Naive B cell (primary cell): ENCODE measurements around the gene OR2T2. TPM values are rescaled to one million over a fixed set of nuclear protein-coding genes. Genes with fewer than 3 reads are reported as not detected.
"Not testable (repeated sequence)": the region's sequence is repeated elsewhere in the genome, so short reads cannot be mapped to it uniquely, and the experiment has no call there.

Experiments
- ATAC-seq, 2 donors: fragments of 150-1000 bp; cut with Tn5 transposase; 2 replicates each; pipeline ENCODE4 v1.10.0; 2021; ENCODE audit warnings: low read depth in 2 of 2, mild to moderate bottlenecking in 2 of 2, moderate library complexity in 2 of 2
- DNase-seq: peaks from one replicate; pipeline ENCODE4 v3.0.0; 2022
- H3K27ac Mint-ChIP-seq, 6 donors: one replicate each; pipeline ENCODE4 v1.8.0; 2020 to 2022; ENCODE audit warnings: mild to moderate bottlenecking in 6 of 6, mixed read lengths in 6 of 6, moderate library complexity in 5 of 6, inconsistent platforms in 2 of 6
- H3K27me3 Mint-ChIP-seq, 3 donors: one replicate each; pipeline ENCODE4 v1.8.0; 2021 to 2022; ENCODE audit warnings: mixed read lengths in 3 of 3, mild to moderate bottlenecking in 1 of 3
- H3K36me3 Mint-ChIP-seq, 2 donors: one replicate each; pipeline ENCODE4 v1.8.0; 2020 to 2022; ENCODE audit warnings: mixed read lengths in 2 of 2, inconsistent platforms in 1 of 2, mild to moderate bottlenecking in 1 of 2
- H3K4me1 Mint-ChIP-seq, 3 donors: one replicate each; pipeline ENCODE4 v1.8.0; 2020 to 2022; ENCODE audit warnings: mixed read lengths in 3 of 3, inconsistent platforms in 1 of 3, mild to moderate bottlenecking in 1 of 3, moderate library complexity in 1 of 3
- H3K4me3 Mint-ChIP-seq, 8 donors: one replicate each; pipeline ENCODE4 v1.8.0; 2020 to 2022; ENCODE audit warnings: mild to moderate bottlenecking in 8 of 8, mixed read lengths in 8 of 8, moderate library complexity in 8 of 8, inconsistent platforms in 2 of 8
- H3K9me3 Mint-ChIP-seq, 7 donors: one replicate each; pipeline ENCODE4 v1.8.0; 2020 to 2022; ENCODE audit warnings: mixed read lengths in 7 of 7, mild to moderate bottlenecking in 5 of 7, inconsistent platforms in 2 of 7, moderate library complexity in 1 of 7
- polyA plus RNA-seq, 6 donors: library from polyadenylated mRNA; unstranded; fragments of 300-500 nt; fragmentation: Illumina TruSeq; gene quantifications; one replicate each; pipeline ENCODE4 v1.2.3, GENCODE V29; 2021; ENCODE audit warnings: low read depth in 6 of 6

Gene OR2T2
- polyA plus RNA-seq, 6 donors from 2014 or later, result 0.19 to 0.71 (median 0.53) TPM; not detected in 3

- H3K27me3 Mint-ChIP-seq, H3K27ac Mint-ChIP-seq, H3K9me3 Mint-ChIP-seq, ATAC-seq, DNase-seq, H3K36me3 Mint-ChIP-seq, H3K4me3 Mint-ChIP-seq: not testable (repeated sequence)
- peaks cover 0 to 10% (median 6%) of the 10 kb centered on the region in 3 donors for H3K4me1 Mint-ChIP-seq
These were observed 10.5 kb upstream of the OR2T2 start for GRCh38 chr1:248434913-248435312.

DNA sequence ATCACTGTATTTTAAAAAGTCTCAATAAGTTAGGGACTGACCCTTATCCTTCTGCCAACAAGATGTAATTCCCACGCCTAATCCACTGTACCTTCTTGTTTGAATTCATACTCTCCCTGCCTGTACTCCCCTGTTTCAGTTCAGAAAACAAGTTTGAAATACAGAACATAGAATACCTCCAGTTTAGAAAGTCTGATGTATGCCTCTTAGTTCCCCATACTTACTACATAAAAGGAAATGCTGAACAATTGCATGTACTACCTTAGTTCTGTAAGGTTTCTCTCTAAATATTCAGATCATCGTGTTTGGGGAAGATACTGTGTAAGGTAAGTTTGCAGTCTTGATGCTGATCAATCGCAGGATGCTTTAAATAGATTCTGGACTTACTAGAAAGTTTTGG lies 9.1 kb upstream of the OR2T2 start:
- peak overlapping the region in 1 of 6 donors; percentile 26 for H3K27ac Mint-ChIP-seq
- not testable (repeated sequence) for DNase-seq, H3K4me1 Mint-ChIP-seq, H3K27me3 Mint-ChIP-seq, ATAC-seq, H3K4me3 Mint-ChIP-seq, H3K9me3 Mint-ChIP-seq, H3K36me3 Mint-ChIP-seq

- H3K4me1 Mint-ChIP-seq, ATAC-seq, H3K4me3 Mint-ChIP-seq, H3K27me3 Mint-ChIP-seq, H3K27ac Mint-ChIP-seq, H3K36me3 Mint-ChIP-seq, H3K9me3 Mint-ChIP-seq, DNase-seq: not testable (repeated sequence)
These were observed 6.8 kb upstream of the OR2T2 start for GRCh38 chr1:248438668-248439067.

DNA sequence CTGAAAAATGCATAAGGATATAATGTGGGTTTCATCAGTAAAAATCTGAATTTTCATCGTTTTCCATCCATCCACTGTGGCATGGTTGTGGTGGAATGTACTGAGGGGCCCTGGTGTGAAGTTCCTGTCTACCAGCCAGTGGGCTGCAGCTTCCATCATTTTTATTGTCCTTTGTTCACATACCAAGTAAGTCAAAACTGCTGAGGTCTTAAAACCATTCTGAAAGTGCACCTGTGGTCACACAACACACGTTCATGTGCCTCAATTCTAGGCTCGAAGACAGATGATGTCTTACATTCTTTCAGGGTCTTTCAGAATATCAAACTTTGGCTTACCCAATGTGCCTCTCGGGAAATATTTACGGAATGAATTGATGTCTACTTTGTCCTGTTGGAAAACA lies 6.2 kb upstream of the OR2T2 start:
- H3K36me3 Mint-ChIP-seq, H3K9me3 Mint-ChIP-seq, ATAC-seq, H3K27me3 Mint-ChIP-seq, H3K27ac Mint-ChIP-seq, H3K4me1 Mint-ChIP-seq, H3K4me3 Mint-ChIP-seq, DNase-seq: not testable (repeated sequence)

- not testable (repeated sequence) for DNase-seq, H3K36me3 Mint-ChIP-seq, H3K27me3 Mint-ChIP-seq, H3K4me3 Mint-ChIP-seq, H3K9me3 Mint-ChIP-seq, ATAC-seq
- Mint-ChIP-seq H3K4me1 (peaks cover 21 to 29% (median 27%) of the 10 kb centered on the region in 3 donors), H3K27ac (peak overlapping the region in 2 of 6 donors; percentile 58 to 86)
These were observed 2.7 kb upstream of the OR2T2 start for GRCh38 chr1:248442500-248443277.

DNA sequence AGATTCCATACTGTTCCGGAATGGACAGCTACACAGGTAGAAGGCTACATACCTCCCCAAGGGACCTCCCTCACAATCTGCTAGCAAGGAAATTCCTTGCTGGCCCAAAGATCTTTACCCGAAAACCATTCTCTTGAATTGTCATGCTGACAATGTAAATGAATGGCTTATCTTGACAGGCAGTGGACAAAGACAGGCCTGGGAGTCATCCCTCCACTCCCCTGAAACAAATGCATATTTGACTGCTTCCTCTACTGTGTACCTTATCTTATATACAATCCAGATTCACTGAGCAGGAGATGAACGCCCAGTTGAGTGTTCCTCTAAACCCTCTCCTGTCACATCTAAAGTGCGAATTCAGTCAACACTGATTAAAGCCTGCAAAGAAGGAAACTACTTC lies 834 bp upstream of the OR2T2 start:
- not testable (repeated sequence) for DNase-seq, H3K9me3 Mint-ChIP-seq, H3K27me3 Mint-ChIP-seq, H3K36me3 Mint-ChIP-seq, ATAC-seq
- Mint-ChIP-seq H3K27ac (peak overlapping the region in 1 of 6 donors; percentile 15), H3K4me3 (peak overlapping the region in 2 of 8 donors; percentile 24 to 49), H3K4me1 (peaks cover 24 to 33% (median 27%) of the 10 kb centered on the region in 3 donors)

DNA sequence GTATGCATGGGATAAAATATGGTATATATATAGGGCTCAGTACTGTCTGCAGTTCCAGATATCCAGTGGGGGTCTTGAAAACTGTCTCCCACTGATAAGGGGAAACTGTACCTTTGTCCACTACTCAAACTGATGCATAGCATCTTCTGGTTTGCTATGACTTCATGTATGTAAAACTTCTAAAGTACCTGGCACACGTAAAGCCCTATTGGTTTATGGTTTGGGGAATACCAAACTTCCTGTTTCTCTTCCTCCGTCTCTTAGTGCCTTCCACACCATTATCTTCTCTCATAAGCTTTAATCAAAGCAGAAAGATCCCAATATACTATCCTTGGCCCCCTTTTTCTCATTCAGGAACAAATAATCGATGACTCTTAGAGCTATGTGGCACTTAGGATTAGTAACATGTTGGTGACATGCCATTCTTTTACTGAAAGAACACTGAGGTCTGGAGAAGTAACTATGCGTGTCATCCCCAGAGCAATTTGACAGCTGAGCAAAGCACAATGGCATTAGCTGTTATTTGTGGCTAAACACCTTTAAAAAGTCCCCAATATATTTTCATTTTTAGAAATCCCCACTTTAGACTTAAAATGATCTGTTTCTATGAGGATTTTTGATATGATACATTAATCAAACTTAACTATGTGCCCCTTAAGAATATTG lies 3.1 kb downstream of the OR2T2 start:
- not testable (repeated sequence) for H3K4me3 Mint-ChIP-seq, H3K9me3 Mint-ChIP-seq, H3K36me3 Mint-ChIP-seq, H3K27me3 Mint-ChIP-seq, DNase-seq
- peak; percentile 91 to 92 for ATAC-seq
- Mint-ChIP-seq H3K27ac (peak overlapping the region in 1 of 6 donors; percentile 94), H3K4me1 (peaks cover 31 to 42% (median 34%) of the 10 kb centered on the region in 3 donors)

DNA sequence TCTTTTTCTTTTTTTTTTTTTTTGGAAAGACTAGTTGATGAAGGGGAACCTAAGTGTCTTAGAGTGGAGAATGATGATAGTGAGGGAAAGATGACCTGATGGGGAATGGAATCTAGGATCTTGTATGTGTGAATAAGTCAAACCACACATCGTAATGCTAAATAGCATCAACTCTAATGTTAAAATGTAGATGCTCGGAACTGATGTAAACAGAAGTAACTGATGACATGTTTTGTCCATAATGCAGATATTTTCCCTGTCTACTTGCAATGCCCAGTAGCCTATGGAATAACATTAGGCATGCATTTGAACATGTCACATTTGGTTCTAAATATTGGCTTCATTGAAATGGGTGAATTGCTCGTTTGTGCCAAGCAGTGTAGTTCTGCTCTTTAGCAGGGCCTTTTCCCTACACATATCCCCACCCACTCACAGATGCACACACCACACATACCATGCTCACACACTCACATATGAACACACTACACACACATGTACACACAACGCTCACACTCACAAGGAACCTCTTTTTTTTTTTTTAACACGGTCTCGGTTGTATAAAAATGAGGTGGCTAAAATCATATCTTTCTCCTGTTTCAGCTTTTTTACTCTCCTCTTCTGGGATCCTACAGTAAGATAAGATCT lies 4.5 kb downstream of the OR2T2 start:
- H3K9me3 Mint-ChIP-seq, ATAC-seq, H3K36me3 Mint-ChIP-seq, H3K27me3 Mint-ChIP-seq, DNase-seq: not testable (repeated sequence)
- Mint-ChIP-seq H3K4me3 (peak overlapping the region in 7 of 8 donors; percentile 6 to 83 (median 61)), H3K27ac (peak overlapping the region; percentile 74 to 96 (median 91)), H3K4me1 (peaks cover 26 to 33% (median 26%) of the 10 kb centered on the region in 3 donors)

DNA sequence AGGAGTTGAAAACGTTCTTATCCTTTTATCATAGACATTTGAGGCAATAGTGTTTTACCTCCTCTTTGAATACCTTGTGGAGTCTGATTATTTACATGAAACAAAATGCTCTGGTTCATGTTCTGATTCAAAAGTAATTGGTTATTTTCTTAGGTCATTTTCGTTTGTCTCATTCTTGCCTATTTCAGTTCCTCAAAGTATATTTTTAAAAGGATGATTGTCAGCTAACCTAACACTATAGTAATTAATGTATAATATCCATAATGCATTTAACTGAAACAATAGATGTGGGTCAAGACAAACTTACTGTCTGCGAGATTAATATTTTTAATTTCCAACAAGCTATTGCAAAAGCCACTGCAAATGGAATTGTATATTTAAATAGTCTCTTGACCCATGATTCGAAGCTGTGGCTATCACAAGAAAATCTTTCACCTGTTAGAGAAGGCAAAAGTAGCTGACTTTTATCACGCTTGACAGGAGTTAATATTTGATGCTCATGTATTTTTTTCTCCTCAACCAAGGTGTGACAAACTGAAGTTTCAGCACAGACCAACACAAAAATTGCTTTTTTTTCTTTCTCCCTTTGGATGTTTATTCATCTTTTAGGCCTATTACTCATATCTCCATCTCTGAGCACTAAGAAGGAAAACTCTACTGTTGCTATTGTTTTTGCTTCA lies 5.2 kb downstream of the OR2T2 start:
- Mint-ChIP-seq H3K4me1 (peaks cover 21 to 27% (median 22%) of the 10 kb centered on the region in 3 donors), H3K4me3 (peak overlapping the region in 4 of 8 donors; percentile 40 to 83 (median 70)), H3K27ac (peak overlapping the region; percentile 65 to 96 (median 88))
- H3K27me3 Mint-ChIP-seq, H3K9me3 Mint-ChIP-seq, H3K36me3 Mint-ChIP-seq, DNase-seq, ATAC-seq: not testable (repeated sequence)

- not testable (repeated sequence) for H3K4me1 Mint-ChIP-seq, H3K9me3 Mint-ChIP-seq, DNase-seq, H3K27ac Mint-ChIP-seq, H3K4me3 Mint-ChIP-seq, H3K27me3 Mint-ChIP-seq, ATAC-seq, H3K36me3 Mint-ChIP-seq
These were observed 8.2 kb downstream of the OR2T2 start for GRCh38 chr1:248453619-248454018.

- not testable (repeated sequence) for H3K4me3 Mint-ChIP-seq, H3K36me3 Mint-ChIP-seq, H3K27me3 Mint-ChIP-seq, H3K27ac Mint-ChIP-seq, H3K4me1 Mint-ChIP-seq, H3K9me3 Mint-ChIP-seq, ATAC-seq, DNase-seq
These were observed 9.6 kb downstream of the OR2T2 start for GRCh38 chr1:248455045-248455444.

DNA sequence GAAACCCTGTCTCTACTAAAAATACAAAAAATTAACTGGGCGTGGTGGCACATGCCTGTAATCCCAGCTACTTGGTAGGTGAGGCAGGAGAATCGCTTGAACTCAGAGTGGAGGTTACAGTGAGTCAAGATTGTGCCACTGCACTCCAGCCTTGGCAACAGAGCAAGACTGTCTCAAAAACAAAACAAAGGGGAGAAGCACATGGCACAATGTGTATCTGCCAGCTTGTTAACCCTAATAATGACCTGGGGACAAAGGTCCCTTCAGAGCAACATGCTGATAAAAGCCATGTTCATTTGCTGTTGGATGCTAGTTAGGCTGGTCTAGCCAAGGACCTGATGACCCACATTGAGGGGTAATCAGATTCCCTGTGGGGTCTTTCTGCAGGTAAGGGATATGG lies 11.2 kb downstream of the OR2T2 start:
- H3K9me3 Mint-ChIP-seq, H3K4me1 Mint-ChIP-seq, H3K27ac Mint-ChIP-seq, ATAC-seq, H3K36me3 Mint-ChIP-seq, DNase-seq, H3K4me3 Mint-ChIP-seq, H3K27me3 Mint-ChIP-seq: not testable (repeated sequence)

- H3K4me3 Mint-ChIP-seq, H3K9me3 Mint-ChIP-seq, ATAC-seq, DNase-seq, H3K36me3 Mint-ChIP-seq, H3K4me1 Mint-ChIP-seq, H3K27ac Mint-ChIP-seq: not testable (repeated sequence)
- H3K27me3 Mint-ChIP-seq, result peaks cover 0 to 15% (median 0%) of the 10 kb centered on the region in 3 donors
These were observed 13.7 kb downstream of the OR2T2 start for GRCh38 chr1:248459117-248459516.
